ENCODE data around the gene DUSP22. TPM values are rescaled to one million over a fixed set of nuclear protein-coding genes. Genes with fewer than 3 reads are reported as not detected.

DUSP22 gene
- total and polyA plus RNA-seq, 9 of the 15 experiments (the other 6 are each of a cell fraction or from before 2014, with no cell fraction given): 9.3 to 19.4 (median 11.8) TPM

DNA sequence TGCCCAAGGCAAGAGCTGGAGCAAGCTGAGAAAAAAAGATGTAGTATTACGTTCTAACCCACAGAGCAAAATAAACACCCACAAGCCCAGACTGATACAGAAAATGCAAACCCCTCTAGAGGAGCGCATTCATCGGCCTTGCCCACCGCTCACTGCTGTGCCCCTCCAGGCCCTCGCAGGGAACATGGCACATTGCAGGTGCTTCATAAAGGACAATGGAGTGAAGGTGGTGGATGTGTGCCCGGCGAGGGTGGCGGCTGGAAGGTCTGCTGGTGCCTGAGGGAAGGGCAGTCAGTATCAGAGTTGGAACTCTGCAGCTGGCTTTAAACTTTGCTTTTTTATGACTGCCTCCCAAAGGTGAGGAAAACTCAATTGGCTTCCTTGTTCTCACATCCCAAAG, 80.7 kb downstream of the DUSP22 start:
- intact Hi-C loops (cut with micrococcal nuclease): no loop called here
- Histone ChIP-seq H3K27ac (ENCODE audit: extremely low read depth, low read depth, low read length) (no peak overlapping the region), H3K9me3 (replicated peaks; ENCODE audit: control insufficient read depth, insufficient read depth, low read depth, low read length) (no peaks in the 10 kb centered on the region), H3K9me1 (ENCODE audit: control insufficient read depth, insufficient read depth, low read length) (no peaks in the 10 kb centered on the region), H3K4me2 (ENCODE audit: insufficient read depth, low read length) (no peak overlapping the region), H3K9ac (ENCODE audit: insufficient read depth in 1 of 2, low read depth in 2 of 2, low read length in 2 of 2) (no peak overlapping the region), H3K36me3 (ENCODE audit: control insufficient read depth, insufficient read depth, low read length) (no peaks in the 10 kb centered on the region), H3K4me3 (no peak overlapping the region), H2AFZ (ENCODE audit: low read depth, low read length) (no peak overlapping the region), H3K4me1 (replicated peaks in 1 of 2; ENCODE audit: control insufficient read depth in 2 of 2, insufficient read depth in 2 of 2, low read length in 2 of 2) (no peaks in the 10 kb centered on the region), H3K79me2 (ENCODE audit: control insufficient read depth, insufficient read depth, low read length) (no peaks in the 10 kb centered on the region), H3K27me3 (ENCODE audit: control insufficient read depth in 2 of 2, insufficient read depth in 2 of 2, low read length in 2 of 2) (peaks cover 49 to 71% of the 10 kb centered on the region in 2 experiments), H4K20me1 (replicated peaks; ENCODE audit: control insufficient read depth, insufficient read depth, low read length) (no peaks in the 10 kb centered on the region)
- 12% methylated on average over 8 of the region's 8 CpGs for WGBS (ENCODE audit: insufficient coverage, low coverage, missing lambda C conversion rate)
- FAIRE-seq (no peak), ATAC-seq (no peak), DNase-seq (ENCODE audit: extremely low read depth in 1 of 4, low spot score in 3 of 4) (no peak)
- no peak for TF ChIP-seq FOXK2 (conservative IDR thresholded peaks at IDR 0.05 in 1 of 2, IDR thresholded peaks at IDR 0.05 in 1 of 2; ENCODE audit: low read depth in 2 of 2)
- TF ChIP-seq RBM34 (IDR thresholded peaks at IDR 0.05; ENCODE audit: borderline replicate concordance, insufficient read depth, low read length): no peak
- TF ChIP-seq HNRNPUL1 (IDR thresholded peaks at IDR 0.05; ENCODE audit: low read length): no peak
- TF ChIP-seq, protein P1, sequence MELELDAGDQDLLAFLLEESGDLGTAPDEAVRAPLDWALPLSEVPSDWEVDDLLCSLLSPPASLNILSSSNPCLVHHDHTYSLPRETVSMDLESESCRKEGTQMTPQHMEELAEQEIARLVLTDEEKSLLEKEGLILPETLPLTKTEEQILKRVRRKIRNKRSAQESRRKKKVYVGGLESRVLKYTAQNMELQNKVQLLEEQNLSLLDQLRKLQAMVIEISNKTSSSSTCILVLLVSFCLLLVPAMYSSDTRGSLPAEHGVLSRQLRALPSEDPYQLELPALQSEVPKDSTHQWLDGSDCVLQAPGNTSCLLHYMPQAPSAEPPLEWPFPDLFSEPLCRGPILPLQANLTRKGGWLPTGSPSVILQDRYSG (tag; conservative IDR thresholded peaks at IDR 0.05; ENCODE audit: low read depth): no peak
- TF ChIP-seq HDAC3 (IDR thresholded peaks at IDR 0.05; ENCODE audit: borderline replicate concordance, partially characterized antibody): no peak
- no peak for TF ChIP-seq ZFP36 (IDR thresholded peaks at IDR 0.05; ENCODE audit: low read depth, low read length, partially characterized antibody)
- TF ChIP-seq, protein P2, sequence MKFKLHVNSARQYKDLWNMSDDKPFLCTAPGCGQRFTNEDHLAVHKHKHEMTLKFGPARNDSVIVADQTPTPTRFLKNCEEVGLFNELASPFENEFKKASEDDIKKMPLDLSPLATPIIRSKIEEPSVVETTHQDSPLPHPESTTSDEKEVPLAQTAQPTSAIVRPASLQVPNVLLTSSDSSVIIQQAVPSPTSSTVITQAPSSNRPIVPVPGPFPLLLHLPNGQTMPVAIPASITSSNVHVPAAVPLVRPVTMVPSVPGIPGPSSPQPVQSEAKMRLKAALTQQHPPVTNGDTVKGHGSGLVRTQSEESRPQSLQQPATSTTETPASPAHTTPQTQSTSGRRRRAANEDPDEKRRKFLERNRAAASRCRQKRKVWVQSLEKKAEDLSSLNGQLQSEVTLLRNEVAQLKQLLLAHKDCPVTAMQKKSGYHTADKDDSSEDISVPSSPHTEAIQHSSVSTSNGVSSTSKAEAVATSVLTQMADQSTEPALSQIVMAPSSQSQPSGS (CRISPR knock-in tag; IDR thresholded peaks at IDR 0.05): no peak
- no peak for TF ChIP-seq ZNF785 (CRISPR knock-in tag; IDR thresholded peaks at IDR 0.05)
- no peak for TF ChIP-seq TRIM25 (IDR thresholded peaks at IDR 0.05; ENCODE audit: borderline replicate concordance)
- no peak for TF ChIP-seq E2F8 (IDR thresholded peaks at IDR 0.05; ENCODE audit: low read depth, partially characterized antibody)
- no peak for TF ChIP-seq CREM (IDR thresholded peaks at IDR 0.05; ENCODE audit: low read depth)
- TF ChIP-seq NFRKB (IDR thresholded peaks at IDR 0.05; ENCODE audit: low read depth): no peak
- POLR2A ChIA-PET: interaction anchor here (0.7 to 1.2 kb wide), 2 partner anchors 23 to 67 kb away, joined by 3 read pairs; no protein-coding TSS in a partner anchor
- BruUV-seq (replicated peaks): no TSS peak
- CTCF ChIA-PET (ENCODE audit: low intra/inter-chr PET ratio): no interaction called here
- in situ Hi-C loops (cut with MboI): no loop called here
